HEK293 (cell line): ENCODE measurements around the gene MTX1.

ENCODE experiments used
- CTCF ChIA-PET: fragments of 350-600 bp; formaldehyde crosslinking; extraction: SDS; loops from one replicate; lab custom pipeline; 2021; ENCODE audit warnings: antibody characterized with exemption; lab: Yijun Ruan, JAX
- POLR2A ChIA-PET: fragments of 300-600 bp; formaldehyde crosslinking; extraction: SDS; loops from one replicate; lab custom pipeline; 2020; ENCODE audit warnings: antibody characterized with exemption, inconsistent platforms; lab: Yijun Ruan, JAX
- H3K27ac ChIP-seq: fragments of 200-500 bp; sonication (Bioruptor generic); 2 replicates; pipeline ENCODE4 v1.5.1; 2014; ENCODE audit warnings: low read depth, low read length, control low read depth, inconsistent platforms; ENCODE audit errors: extremely low read depth
- H3K36me3 ChIP-seq, 2 experiments: fragments of 200-500 bp in 1 of 2; sonication (Bioruptor generic) in 1 of 2; 1 replicate in 1 of 2; 2 replicates in 1 of 2; pipeline ENCODE4 v1.5.1; 2014 to 2017; ENCODE audit warnings: inconsistent platforms in 2 of 2, low read length in 2 of 2; ENCODE audit not compliant: control insufficient read depth in 2 of 2, insufficient read depth in 1 of 2
- H3K4me1 ChIP-seq: fragments of 200-500 bp; sonication (Bioruptor generic); 2 replicates; pipeline ENCODE4 v1.5.1; 2014; ENCODE audit warnings: mild to moderate bottlenecking, low read length, inconsistent platforms; ENCODE audit not compliant: control insufficient read depth, insufficient read depth
- H3K4me3 ChIP-seq: 2 replicates; pipeline ENCODE4 v1.5.1; 2011; ENCODE audit warnings: low read depth, mild to moderate bottlenecking, control low read depth, low read length, moderate library complexity
- H3K9me3 ChIP-seq: fragments of 200-500 bp; sonication (Bioruptor generic); 2 replicates; pipeline ENCODE4 v1.5.1; 2014; ENCODE audit warnings: low read depth, low read length, inconsistent platforms; ENCODE audit not compliant: control insufficient read depth, insufficient read depth
- EGR2 ChIP-seq: fragments of 450-650 bp; formaldehyde crosslinking; IDR thresholded peaks from 2 replicates; pipeline ENCODE4 v1.5.1; 2016; ENCODE audit warnings: low read depth, missing biosample characterization, missing genetic modification characterization
- GLI4 ChIP-seq: fragments of 450-650 bp; formaldehyde crosslinking; IDR thresholded peaks from 2 replicates; pipeline ENCODE4 v1.5.1; 2016; ENCODE audit warnings: missing biosample characterization, missing genetic modification characterization
- KLF8 ChIP-seq: fragments of 450-650 bp; formaldehyde crosslinking; IDR thresholded peaks from 2 replicates; pipeline ENCODE4 v1.5.1; 2016; ENCODE audit warnings: missing biosample characterization, missing genetic modification characterization
- MEIS1 ChIP-seq: sonication (generic); formaldehyde crosslinking; IDR thresholded peaks from 2 replicates; pipeline ENCODE4 v1.8.1; 2022; ENCODE audit warnings: missing genetic modification reagents, mild to moderate bottlenecking, borderline replicate concordance
- OVOL3 ChIP-seq: fragments of 450-650 bp; formaldehyde crosslinking; IDR thresholded peaks from 2 replicates; pipeline ENCODE4 v1.5.1; 2016; ENCODE audit warnings: missing biosample characterization, missing genetic modification characterization
- RBAK ChIP-seq: fragments of 450-650 bp; formaldehyde crosslinking; IDR thresholded peaks from 2 replicates; pipeline ENCODE4 v1.5.1; 2016; ENCODE audit warnings: missing biosample characterization, missing genetic modification characterization
- REPIN1 ChIP-seq: fragments of 450-650 bp; formaldehyde crosslinking; IDR thresholded peaks from 2 replicates; pipeline ENCODE4 v1.5.1; 2017; ENCODE audit warnings: missing biosample characterization, missing genetic modification characterization, low read depth
- SCRT2 ChIP-seq: fragments of 450-650 bp; formaldehyde crosslinking; IDR thresholded peaks from 2 replicates; pipeline ENCODE4 v1.5.1; 2016; ENCODE audit warnings: missing biosample characterization, missing genetic modification characterization
- SP3 ChIP-seq: fragments of 450-650 bp; formaldehyde crosslinking; IDR thresholded peaks from 2 replicates; pipeline ENCODE4 v1.5.1; 2016; ENCODE audit warnings: missing biosample characterization, missing genetic modification characterization
- ZBTB20 ChIP-seq: fragments of 450-650 bp; formaldehyde crosslinking; IDR thresholded peaks from 2 replicates; pipeline ENCODE4 v1.5.1; 2016; ENCODE audit warnings: missing biosample characterization, missing genetic modification characterization
- ZFP41 ChIP-seq: fragments of 450-650 bp; formaldehyde crosslinking; IDR thresholded peaks from 2 replicates; pipeline ENCODE4 v1.5.1; 2016; ENCODE audit warnings: missing biosample characterization, missing genetic modification characterization, borderline replicate concordance
- ZNF132 ChIP-seq: fragments of 450-650 bp; formaldehyde crosslinking; IDR thresholded peaks from 2 replicates; pipeline ENCODE4 v1.5.1; 2017; ENCODE audit warnings: missing biosample characterization, missing genetic modification characterization, borderline replicate concordance
- ZNF155 ChIP-seq: fragments of 450-650 bp; formaldehyde crosslinking; IDR thresholded peaks from 2 replicates; pipeline ENCODE4 v1.5.1; 2016; ENCODE audit warnings: missing biosample characterization, missing genetic modification characterization
- ZNF211 ChIP-seq: fragments of 450-650 bp; formaldehyde crosslinking; IDR thresholded peaks from 2 replicates; pipeline ENCODE4 v1.5.1; 2016; ENCODE audit warnings: low read depth, missing biosample characterization, missing genetic modification characterization
- ZNF292 ChIP-seq: fragments of 450-650 bp; formaldehyde crosslinking; IDR thresholded peaks from 2 replicates; pipeline ENCODE4 v1.5.1; 2016; ENCODE audit warnings: low read depth, missing biosample characterization, missing genetic modification characterization, borderline replicate concordance
- ZNF302 ChIP-seq: fragments of 450-650 bp; formaldehyde crosslinking; IDR thresholded peaks from 2 replicates; pipeline ENCODE4 v1.5.1; 2016; ENCODE audit warnings: missing biosample characterization, missing genetic modification characterization, low read depth
- ZNF341 ChIP-seq: fragments of 450-650 bp; formaldehyde crosslinking; IDR thresholded peaks from 2 replicates; pipeline ENCODE4; 2016; ENCODE audit warnings: low read depth, missing biosample characterization, missing genetic modification characterization
- ZNF354C ChIP-seq: fragments of 450-650 bp; formaldehyde crosslinking; IDR thresholded peaks from 2 replicates; pipeline ENCODE4 v1.5.1; 2016; ENCODE audit warnings: missing biosample characterization, missing genetic modification characterization, low read depth, borderline replicate concordance
- ZNF501 ChIP-seq: fragments of 450-650 bp; formaldehyde crosslinking; IDR thresholded peaks from 2 replicates; pipeline ENCODE4 v1.5.1; 2016; ENCODE audit warnings: missing biosample characterization, missing genetic modification characterization
- ZNF521 ChIP-seq: fragments of 450-650 bp; formaldehyde crosslinking; IDR thresholded peaks from 2 replicates; pipeline ENCODE4 v1.5.1; 2017; ENCODE audit warnings: missing biosample characterization, mild to moderate bottlenecking, missing genetic modification characterization
- ZNF549 ChIP-seq: fragments of 450-650 bp; IDR thresholded peaks from 2 replicates; pipeline ENCODE4 v1.5.1; 2018; ENCODE audit warnings: missing biosample characterization, missing genetic modification characterization, mild to moderate bottlenecking, inconsistent platforms, moderate library complexity
- ZNF626 ChIP-seq: fragments of 450-650 bp; sonication (Bioruptor Pico); formaldehyde crosslinking; IDR thresholded peaks from 2 replicates; pipeline ENCODE4 v1.5.1; 2018; ENCODE audit warnings: missing biosample characterization, missing genetic modification characterization, inconsistent platforms
- ZNF664 ChIP-seq: fragments of 450-650 bp; formaldehyde crosslinking; IDR thresholded peaks from 2 replicates; pipeline ENCODE4 v1.5.1; 2016; ENCODE audit warnings: missing biosample characterization, missing genetic modification characterization
- ZNF76 ChIP-seq: fragments of 450-650 bp; formaldehyde crosslinking; IDR thresholded peaks from 2 replicates; pipeline ENCODE4; 2016; ENCODE audit warnings: low read depth, missing biosample characterization, missing genetic modification characterization, borderline replicate concordance
- ZNF843 ChIP-seq: fragments of 450-650 bp; formaldehyde crosslinking; IDR thresholded peaks from 2 replicates; pipeline ENCODE4 v1.5.1; 2016; ENCODE audit warnings: missing biosample characterization, missing genetic modification characterization
- ZSCAN16 ChIP-seq: fragments of 450-650 bp; formaldehyde crosslinking; IDR thresholded peaks from 2 replicates; pipeline ENCODE4 v1.5.1; 2016; ENCODE audit warnings: missing biosample characterization, missing genetic modification characterization
- TF ChIP-seq, protein P1 (sequence below): fragments of 450-650 bp; formaldehyde crosslinking; IDR thresholded peaks from 2 replicates; pipeline ENCODE4 v1.5.1; 2016; ENCODE audit warnings: missing biosample characterization, missing genetic modification characterization
- TF ChIP-seq, protein P2 (sequence below): fragments of 450-650 bp; IDR thresholded peaks from 2 replicates; pipeline ENCODE4 v1.5.1; 2018; ENCODE audit warnings: missing biosample characterization, missing genetic modification characterization
- TF ChIP-seq, protein P3 (sequence below): sonication (generic); formaldehyde crosslinking; IDR thresholded peaks from 2 replicates; pipeline ENCODE4 v1.8.1; 2022; ENCODE audit warnings: mild to moderate bottlenecking, moderate library complexity, missing genetic modification reagents
- TF ChIP-seq, protein P4 (sequence below): fragments of 450-650 bp; formaldehyde crosslinking; IDR thresholded peaks from 2 replicates; pipeline ENCODE4 v1.5.1; 2017; ENCODE audit warnings: missing biosample characterization, mild to moderate bottlenecking, missing genetic modification characterization, moderate library complexity
- TF ChIP-seq, protein P5 (sequence below): fragments of 450-650 bp; formaldehyde crosslinking; IDR thresholded peaks from 2 replicates; pipeline ENCODE4 v1.5.1; 2016; ENCODE audit warnings: missing biosample characterization, missing genetic modification characterization

MTX1 gene

DNA sequence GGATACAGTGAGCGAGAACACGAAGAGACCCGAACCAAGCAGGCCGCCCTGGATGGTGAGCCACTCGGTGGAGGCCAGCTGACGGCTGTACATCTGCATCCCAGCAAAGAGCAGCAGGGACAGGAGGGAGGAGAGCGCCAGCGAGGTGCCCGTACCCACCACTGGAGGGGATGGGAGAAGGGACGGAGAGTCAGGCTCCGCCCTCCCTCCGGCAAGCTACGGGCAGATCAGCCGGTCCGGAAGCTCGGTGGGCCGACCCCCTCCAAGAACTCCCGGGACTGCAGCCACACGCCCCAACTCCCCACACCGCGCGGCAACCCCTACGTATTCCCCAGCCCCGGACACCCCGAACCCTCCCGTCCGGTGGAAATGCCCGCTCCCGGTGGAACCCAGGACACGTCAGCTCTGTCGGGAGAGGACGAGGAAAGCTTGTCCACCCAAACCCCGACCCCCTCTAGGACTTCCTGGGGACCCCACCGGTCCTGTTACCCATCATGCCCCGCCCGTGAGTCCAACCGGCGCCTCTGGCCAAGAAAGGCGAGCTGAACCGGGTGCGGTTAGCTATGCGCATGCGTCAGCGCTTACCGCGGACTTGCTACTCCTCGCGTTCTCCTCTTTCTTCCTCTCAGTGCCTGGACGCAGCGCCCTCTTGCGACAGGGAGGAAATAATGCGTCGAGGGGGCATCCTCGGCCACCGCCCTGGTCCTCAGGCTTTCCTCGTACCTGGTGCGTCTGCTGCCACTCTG, 35.6 kb upstream of the MTX1 start, which contains the start of gene KRTCAP2:
TSS of gene KRTCAP2 (minus strand) at position 573 of the 746 bp plus-strand sequence. CDS start at position 493, 80 bp downstream.
- peak within 1 kb of the TSS; percentile 52; the same call in 1 of the 2 replicates for H3K27ac ChIP-seq
- peaks cover 5 to 31% of the 10 kb centered on the region in 2 experiments; a peak in 2 of 3 replicates for H3K36me3 ChIP-seq
- no peaks in the 10 kb centered on the region for H3K9me3 ChIP-seq
- CTCF ChIA-PET = interaction anchor here (0.5 to 12.2 kb wide), 48 partner anchors 9 to 647 kb away, joined by 3 to 439 read pairs (median 4); partner anchors contain the start of genes DPM3, EFNA1, FLAD1 and MTX1
- peak within 1 kb of the TSS; percentile 70 for H3K4me3 ChIP-seq
- no peaks in the 10 kb centered on the region for H3K4me1 ChIP-seq
- POLR2A ChIA-PET = interaction anchor here (0.7 to 3.1 kb wide), 21 partner anchors 21 to 437 kb away, joined by 3 to 17 read pairs (median 5); partner anchors contain the start of genes ADAM15, CLK2, EFNA1 and SCAMP3
- TF ChIP-seq ZNF521 (tag by site-specific recombination) (no peak), ZNF664 (tag by site-specific recombination) (no peak), ZFP41 (tag by site-specific recombination) (no peak), ZNF549 (tag by site-specific recombination) (no peak), ZNF155 (tag by site-specific recombination) (no peak), KLF8 (tag by site-specific recombination) (peak; percentile 83), REPIN1 (tag by site-specific recombination) (no peak), SP3 (tag by site-specific recombination) (peak; percentile 65), EGR2 (tag by site-specific recombination) (no peak), GLI4 (tag by site-specific recombination) (no peak), ZBTB20 (tag by site-specific recombination) (peak; percentile 87), ZNF843 (tag by site-specific recombination) (0 out of 2 replicates have a peak, but pooled peaks have one; percentile 9), SCRT2 (no peak), ZNF501 (tag by site-specific recombination) (peak; percentile 74), MEIS1 (CRISPR knock-in tag) (no peak), ZNF341 (peak; percentile 49), ZNF132 (no peak), ZNF354C (no peak), RBAK (tag by site-specific recombination) (no peak), ZNF76 (tag by site-specific recombination) (peak; percentile 94), ZNF302 (no peak), ZNF292 (tag by site-specific recombination) (no peak), OVOL3 (no peak), ZNF626 (tag by site-specific recombination) (no peak), ZSCAN16 (tag by site-specific recombination) (no peak), ZNF211 (tag by site-specific recombination) (no peak)
- TF ChIP-seq, protein P1, sequence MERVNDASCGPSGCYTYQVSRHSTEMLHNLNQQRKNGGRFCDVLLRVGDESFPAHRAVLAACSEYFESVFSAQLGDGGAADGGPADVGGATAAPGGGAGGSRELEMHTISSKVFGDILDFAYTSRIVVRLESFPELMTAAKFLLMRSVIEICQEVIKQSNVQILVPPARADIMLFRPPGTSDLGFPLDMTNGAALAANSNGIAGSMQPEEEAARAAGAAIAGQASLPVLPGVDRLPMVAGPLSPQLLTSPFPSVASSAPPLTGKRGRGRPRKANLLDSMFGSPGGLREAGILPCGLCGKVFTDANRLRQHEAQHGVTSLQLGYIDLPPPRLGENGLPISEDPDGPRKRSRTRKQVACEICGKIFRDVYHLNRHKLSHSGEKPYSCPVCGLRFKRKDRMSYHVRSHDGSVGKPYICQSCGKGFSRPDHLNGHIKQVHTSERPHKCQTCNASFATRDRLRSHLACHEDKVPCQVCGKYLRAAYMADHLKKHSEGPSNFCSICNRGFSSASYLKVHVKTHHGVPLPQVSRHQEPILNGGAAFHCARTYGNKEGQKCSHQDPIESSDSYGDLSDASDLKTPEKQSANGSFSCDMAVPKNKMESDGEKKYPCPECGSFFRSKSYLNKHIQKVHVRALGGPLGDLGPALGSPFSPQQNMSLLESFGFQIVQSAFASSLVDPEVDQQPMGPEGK (tag by site-specific recombination) = 0 out of 2 replicates have a peak, but pooled peaks have one; percentile 41
- TF ChIP-seq, protein P2, sequence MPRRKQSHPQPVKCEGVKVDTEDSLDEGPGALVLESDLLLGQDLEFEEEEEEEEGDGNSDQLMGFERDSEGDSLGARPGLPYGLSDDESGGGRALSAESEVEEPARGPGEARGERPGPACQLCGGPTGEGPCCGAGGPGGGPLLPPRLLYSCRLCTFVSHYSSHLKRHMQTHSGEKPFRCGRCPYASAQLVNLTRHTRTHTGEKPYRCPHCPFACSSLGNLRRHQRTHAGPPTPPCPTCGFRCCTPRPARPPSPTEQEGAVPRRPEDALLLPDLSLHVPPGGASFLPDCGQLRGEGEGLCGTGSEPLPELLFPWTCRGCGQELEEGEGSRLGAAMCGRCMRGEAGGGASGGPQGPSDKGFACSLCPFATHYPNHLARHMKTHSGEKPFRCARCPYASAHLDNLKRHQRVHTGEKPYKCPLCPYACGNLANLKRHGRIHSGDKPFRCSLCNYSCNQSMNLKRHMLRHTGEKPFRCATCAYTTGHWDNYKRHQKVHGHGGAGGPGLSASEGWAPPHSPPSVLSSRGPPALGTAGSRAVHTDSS (tag by site-specific recombination) = peak; percentile 84
- TF ChIP-seq, protein P3, sequence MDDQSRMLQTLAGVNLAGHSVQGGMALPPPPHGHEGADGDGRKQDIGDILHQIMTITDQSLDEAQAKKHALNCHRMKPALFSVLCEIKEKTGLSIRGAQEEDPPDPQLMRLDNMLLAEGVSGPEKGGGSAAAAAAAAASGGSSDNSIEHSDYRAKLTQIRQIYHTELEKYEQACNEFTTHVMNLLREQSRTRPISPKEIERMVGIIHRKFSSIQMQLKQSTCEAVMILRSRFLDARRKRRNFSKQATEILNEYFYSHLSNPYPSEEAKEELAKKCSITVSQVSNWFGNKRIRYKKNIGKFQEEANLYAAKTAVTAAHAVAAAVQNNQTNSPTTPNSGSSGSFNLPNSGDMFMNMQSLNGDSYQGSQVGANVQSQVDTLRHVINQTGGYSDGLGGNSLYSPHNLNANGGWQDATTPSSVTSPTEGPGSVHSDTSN (CRISPR knock-in tag) = no peak
- TF ChIP-seq, protein P4, sequence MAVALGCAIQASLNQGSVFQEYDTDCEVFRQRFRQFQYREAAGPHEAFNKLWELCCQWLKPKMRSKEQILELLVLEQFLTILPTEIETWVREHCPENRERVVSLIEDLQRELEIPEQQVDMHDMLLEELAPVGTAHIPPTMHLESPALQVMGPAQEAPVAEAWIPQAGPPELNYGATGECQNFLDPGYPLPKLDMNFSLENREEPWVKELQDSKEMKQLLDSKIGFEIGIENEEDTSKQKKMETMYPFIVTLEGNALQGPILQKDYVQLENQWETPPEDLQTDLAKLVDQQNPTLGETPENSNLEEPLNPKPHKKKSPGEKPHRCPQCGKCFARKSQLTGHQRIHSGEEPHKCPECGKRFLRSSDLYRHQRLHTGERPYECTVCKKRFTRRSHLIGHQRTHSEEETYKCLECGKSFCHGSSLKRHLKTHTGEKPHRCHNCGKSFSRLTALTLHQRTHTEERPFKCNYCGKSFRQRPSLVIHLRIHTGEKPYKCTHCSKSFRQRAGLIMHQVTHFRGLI (tag by site-specific recombination) = peak; percentile 46; the same call in 1 of the 2 replicates
- TF ChIP-seq, protein P5, sequence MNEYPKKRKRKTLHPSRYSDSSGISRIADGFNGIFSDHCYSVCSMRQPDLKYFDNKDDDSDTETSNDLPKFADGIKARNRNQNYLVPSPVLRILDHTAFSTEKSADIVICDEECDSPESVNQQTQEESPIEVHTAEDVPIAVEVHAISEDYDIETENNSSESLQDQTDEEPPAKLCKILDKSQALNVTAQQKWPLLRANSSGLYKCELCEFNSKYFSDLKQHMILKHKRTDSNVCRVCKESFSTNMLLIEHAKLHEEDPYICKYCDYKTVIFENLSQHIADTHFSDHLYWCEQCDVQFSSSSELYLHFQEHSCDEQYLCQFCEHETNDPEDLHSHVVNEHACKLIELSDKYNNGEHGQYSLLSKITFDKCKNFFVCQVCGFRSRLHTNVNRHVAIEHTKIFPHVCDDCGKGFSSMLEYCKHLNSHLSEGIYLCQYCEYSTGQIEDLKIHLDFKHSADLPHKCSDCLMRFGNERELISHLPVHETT = peak; percentile 47; the same call in 1 of the 2 replicates
